Measurements from ENCODE around the gene MBP.
A peak's percentile ranks its signal among the peaks of the same experiment; 100 is the strongest.

MBP gene

DNA sequence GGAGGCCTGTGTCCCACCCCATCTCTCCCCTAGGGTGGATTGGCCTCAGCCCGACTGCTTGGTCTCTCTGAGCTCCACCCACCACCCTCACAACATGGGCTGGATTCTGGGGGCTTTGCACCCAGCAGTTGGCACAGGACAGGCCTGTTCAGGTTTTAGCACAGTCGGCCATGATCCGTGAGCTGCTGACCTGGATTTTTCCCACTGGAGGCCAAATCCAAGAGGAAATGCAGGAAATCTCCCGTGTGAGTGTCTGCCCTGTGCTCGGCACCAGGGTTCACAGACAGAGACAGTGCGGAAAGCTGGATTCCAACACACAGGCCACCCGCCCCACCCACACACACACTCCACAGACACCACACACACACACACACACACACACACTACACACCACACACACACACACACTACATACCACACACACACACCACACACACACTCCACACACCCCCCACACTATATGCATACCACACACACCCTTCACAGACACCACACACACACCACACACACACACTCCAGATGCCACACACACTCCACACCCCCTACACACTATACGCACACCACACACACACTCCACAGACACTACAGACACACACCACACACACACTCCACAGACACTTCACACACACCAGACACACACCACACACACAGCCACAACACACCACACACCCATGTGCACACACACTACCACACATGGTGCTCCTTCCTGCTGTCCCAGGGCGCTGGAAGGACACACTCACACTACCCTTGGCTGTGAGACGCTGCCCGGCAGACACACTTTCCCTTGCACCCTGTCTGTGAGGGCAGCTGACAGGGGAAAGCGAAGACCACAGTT lies 14.1 kb downstream of the MBP start:
- no peak overlapping the region for H3K27ac ChIP-seq
- no peak for TF ChIP-seq ZFX (IDR thresholded peaks at IDR 0.05)
- TF ChIP-seq, protein P1, sequence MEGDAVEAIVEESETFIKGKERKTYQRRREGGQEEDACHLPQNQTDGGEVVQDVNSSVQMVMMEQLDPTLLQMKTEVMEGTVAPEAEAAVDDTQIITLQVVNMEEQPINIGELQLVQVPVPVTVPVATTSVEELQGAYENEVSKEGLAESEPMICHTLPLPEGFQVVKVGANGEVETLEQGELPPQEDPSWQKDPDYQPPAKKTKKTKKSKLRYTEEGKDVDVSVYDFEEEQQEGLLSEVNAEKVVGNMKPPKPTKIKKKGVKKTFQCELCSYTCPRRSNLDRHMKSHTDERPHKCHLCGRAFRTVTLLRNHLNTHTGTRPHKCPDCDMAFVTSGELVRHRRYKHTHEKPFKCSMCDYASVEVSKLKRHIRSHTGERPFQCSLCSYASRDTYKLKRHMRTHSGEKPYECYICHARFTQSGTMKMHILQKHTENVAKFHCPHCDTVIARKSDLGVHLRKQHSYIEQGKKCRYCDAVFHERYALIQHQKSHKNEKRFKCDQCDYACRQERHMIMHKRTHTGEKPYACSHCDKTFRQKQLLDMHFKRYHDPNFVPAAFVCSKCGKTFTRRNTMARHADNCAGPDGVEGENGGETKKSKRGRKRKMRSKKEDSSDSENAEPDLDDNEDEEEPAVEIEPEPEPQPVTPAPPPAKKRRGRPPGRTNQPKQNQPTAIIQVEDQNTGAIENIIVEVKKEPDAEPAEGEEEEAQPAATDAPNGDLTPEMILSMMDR (conservative IDR thresholded peaks at IDR 0.05): no peak

DNA sequence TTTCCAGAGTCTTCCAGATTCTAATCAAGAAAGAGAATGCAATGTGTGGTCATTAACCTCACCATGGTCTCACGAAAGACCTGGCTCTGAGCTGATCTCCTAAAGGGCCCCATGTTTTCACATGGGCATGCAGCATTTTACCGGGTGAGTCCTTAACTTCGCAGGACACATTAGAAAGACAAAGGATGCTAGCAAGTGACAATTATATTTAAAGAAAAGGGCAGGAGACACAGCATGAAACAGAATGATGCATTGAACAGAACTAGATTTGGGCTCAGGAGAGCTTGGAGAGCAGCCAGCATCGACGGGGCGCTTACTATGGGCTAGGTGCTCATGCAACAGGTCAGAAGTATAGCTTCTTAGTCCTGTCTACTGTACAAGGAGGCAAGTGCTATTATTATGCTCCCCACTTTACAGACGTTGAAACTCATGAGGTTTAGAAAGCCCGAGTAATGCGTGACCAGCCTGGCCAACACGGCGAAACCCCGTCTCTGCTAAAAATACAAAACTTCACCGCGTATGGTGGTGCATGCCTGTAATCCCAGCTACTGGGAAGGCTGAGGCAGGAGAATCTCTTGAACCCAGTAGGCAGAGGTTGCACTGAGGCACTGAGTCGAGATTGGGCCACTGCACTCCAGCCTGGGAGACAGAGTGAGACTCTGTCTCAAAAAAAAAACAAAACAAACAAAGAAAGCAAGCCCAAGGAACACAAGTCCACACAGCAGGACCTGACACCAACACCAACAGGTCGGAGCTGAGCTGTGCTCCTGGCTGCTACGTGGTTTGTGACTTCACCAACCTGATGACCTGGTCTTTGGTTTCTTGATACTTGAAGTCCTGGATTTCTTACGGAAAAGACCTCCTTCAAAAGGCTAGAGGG lies 16.1 kb downstream of the MBP start:
- TF ChIP-seq, protein P1 (conservative IDR thresholded peaks at IDR 0.05): no peak
- no peak for TF ChIP-seq ZFX (IDR thresholded peaks at IDR 0.05)
- H3K27ac ChIP-seq: no peak overlapping the region

DNA sequence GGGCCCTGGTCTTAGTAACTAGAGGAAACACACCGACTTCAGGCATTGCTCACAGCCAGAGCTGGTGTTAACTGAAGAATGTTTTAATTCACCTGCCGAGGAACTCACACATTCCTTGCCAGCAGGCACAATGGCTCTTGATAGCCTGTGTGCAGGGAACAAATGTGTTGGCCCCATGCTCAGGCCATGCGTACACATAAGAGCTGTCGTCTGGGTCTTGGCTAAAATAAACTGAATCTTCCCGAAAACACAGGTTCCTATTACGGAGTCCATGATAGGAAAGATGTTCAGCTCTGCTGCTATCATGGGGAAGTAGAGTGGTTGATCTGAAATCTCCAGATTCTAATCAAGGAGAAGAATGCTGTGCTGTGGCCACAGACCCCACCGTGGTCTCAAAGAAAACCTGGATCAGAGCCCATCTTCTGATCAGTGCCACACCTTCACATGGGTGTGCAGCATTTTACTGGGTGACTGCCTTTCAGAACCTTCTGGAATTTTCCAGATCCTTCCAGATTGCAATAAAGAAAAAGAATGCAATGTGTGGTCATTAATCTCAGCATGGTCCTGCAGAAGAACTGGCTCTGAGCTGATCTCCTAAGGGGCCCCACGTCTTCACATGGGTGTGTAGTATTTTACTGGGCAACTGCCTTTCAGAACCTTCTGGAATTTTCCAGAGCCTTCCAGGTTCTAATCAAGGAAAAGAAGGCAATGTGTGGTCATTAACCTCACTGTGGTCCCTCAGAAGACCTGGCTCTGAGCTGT lies 17.2 kb downstream of the MBP start:
- peak overlapping the region; percentile 6; the same call in 1 of the 2 replicates for H3K27ac ChIP-seq
- TF ChIP-seq, protein P1 (conservative IDR thresholded peaks at IDR 0.05): no peak
- no peak for TF ChIP-seq ZFX (IDR thresholded peaks at IDR 0.05)

DNA sequence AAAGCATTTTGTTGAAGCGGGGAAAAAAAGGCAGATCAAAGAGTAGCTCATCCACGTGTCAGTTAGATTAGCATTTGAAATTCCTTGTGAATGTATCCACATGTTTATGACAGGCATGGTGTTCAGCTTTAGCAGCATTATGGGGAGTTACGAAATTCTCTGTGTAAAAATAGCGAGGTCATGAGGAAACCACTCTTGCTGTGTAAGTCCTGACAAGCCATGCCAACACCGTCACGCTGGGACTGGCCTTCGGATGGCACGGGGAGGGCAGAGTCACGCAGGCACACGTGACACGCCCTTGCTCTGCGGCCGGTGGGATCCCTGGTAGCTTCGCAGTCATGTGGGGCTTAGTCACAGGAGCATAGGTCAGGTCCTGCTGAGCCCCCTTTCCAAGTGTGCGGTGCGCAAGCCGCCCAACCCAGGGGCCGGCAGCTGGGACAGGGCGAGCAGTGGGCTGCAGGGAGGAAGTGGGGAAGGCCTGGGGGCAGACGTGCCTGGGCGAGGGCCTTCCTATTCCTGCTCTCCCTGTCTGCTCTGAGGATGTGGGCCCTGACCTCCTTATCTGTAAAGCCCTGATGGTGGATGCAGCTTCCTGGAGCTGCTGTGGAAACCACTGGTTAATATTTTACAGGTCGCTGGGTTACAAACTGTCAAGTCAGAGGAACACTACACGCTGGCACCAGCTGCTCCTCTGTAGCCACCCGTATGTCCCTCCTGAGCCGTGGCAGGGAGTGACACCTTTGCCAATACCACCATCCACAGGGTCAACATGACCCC lies 18.0 kb downstream of the MBP start:
- no peak for TF ChIP-seq ZFX (IDR thresholded peaks at IDR 0.05)
- TF ChIP-seq, protein P1 (conservative IDR thresholded peaks at IDR 0.05): no peak
- H3K27ac ChIP-seq: peak overlapping the region; percentile 6; the same call in 1 of the 2 replicates

DNA sequence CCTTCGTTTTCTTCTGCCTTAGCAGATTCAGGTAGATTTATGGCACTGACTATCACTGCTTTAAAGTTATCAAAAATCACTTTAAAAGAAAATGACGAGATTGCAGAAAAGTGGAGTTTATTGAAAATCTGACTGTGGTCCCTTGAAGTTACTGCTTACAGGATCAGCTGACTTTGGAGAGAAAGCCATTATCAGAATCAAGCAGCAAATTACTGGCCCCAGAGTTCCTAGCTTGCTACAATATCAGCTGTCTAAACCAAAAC lies 18.5 kb downstream of the MBP start:
- TF ChIP-seq, protein P1 (conservative IDR thresholded peaks at IDR 0.05): no peak
- no peak for TF ChIP-seq ZFX (IDR thresholded peaks at IDR 0.05)
- no peak overlapping the region; the same call in 1 of the 2 replicates for H3K27ac ChIP-seq

DNA sequence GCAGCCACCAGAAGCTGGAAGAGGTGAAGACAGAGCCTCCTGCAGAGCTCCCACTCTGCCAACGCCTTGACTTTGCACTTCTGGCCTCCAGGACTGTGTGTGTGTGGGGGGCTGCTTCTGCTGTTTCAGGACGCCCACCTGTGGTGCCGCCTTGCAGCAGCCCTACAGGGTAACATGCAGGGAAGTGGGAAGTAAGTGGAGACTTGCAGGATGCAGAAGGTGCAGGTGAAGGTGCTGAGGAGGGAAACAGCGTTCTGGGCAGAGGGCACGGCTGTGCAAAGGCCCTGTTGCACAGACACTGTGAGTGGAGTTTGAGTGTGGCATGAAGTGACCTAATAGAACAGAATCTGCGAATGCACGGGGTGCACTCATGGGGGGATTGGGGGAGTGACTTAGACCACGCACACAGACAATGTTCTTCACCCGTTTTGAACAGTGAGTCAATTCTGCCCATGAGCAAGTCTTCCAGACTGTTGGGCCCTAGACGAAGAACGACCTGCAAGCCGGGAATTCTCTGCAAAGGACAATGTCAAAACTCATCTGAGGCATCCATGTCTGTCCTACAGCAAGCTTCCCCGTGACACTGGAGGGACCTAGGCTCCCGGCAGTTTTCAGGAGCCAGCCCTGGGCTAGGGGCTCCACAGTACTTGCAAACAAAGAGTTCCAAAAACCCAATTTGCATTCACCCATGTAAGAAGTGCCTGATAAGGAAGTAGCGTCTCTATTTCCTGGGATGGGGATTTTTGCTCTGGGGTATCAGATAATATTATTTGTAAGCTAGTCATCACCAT lies 19.0 kb downstream of the MBP start:
- H3K27ac ChIP-seq: no peak overlapping the region
- TF ChIP-seq ZFX (IDR thresholded peaks at IDR 0.05): no peak
- TF ChIP-seq, protein P1 (conservative IDR thresholded peaks at IDR 0.05): no peak

All from C4-2B (cell line).